Pancreas (tissue), 10 donors: ENCODE data around the gene METTL24. TPM values are rescaled to one million over a fixed set of nuclear protein-coding genes. Genes with fewer than 3 reads are reported as not detected.

Experiments
- ATAC-seq, 4 donors: fragments of 200-7000 bp; cut with Tn5 transposase; one replicate each; pipeline versions ENCODE4 v1.8.0 to v1.9.1; 2020; ENCODE audit warnings: mild to moderate bottlenecking in 4 of 4, moderate library complexity in 4 of 4
- DNase-seq, 6 donors: peaks; one replicate each; pipeline ENCODE4 v3.0.0-alpha.2; 2020
- FAIRE-seq: peaks from 2 replicates; lab custom pipeline; 2012; peaks lifted over from hg19 to GRCh38; lab: Jason Lieb, UNC
- H3K27ac ChIP-seq, 4 donors: fragments of 200-600 bp; sonication (generic); 1 replicate in 3 of 4; 2 replicates in 1 of 4; pipeline versions ENCODE4 v1.5.0 to v1.8.0; 2020
- H3K27me3 ChIP-seq, 4 donors: fragments of 200-600 bp; one replicate each; pipeline ENCODE4 v1.8.0; 2021
- H3K36me3 ChIP-seq, 3 donors: fragments of 200-600 bp; sonication (generic) in 1 of 3; one replicate each; pipeline versions ENCODE4 v1.5.0 to v1.8.0; 2020 to 2021
- H3K4me1 ChIP-seq, 3 donors: fragments of 200-600 bp; one replicate each; pipeline ENCODE4 v1.8.0; 2021
- H3K4me3 ChIP-seq, 4 donors: fragments of 200-600 bp; sonication (generic) in 2 of 4; one replicate each; pipeline versions ENCODE4 v1.5.0 to v1.8.0; 2020 to 2021
- H3K9me3 ChIP-seq, 4 donors: fragments of 200-600 bp; one replicate each; pipeline ENCODE4 v1.8.0; 2021
- WGBS, 2 donors: extraction: QIAGEN DNeasy Blood & Tissue Kit; methylation state at CpG; one replicate each; pipeline ENCODE4 v1.1.7; 2013; 5-methylcytosine and 5-hydroxymethylcytosine counted together
- intact Hi-C, 3 donors: fragments of 100-400 bp; cut with DNase I; formaldehyde crosslinking; loops; one replicate each; pipeline versions ENCODE4 v1.11.1 to v1.14.2; 2022
- polyA plus RNA-seq, 2 donors: library from polyadenylated mRNA; stranded (reverse); fragments of 200-250 nt; gene quantifications; one replicate each; pipeline ENCODE4 v1.2.3, GENCODE V29; 2013
- total RNA-seq, 6 donors: library from RNA; stranded (reverse); fragmentation: NEBNext Ultra II Directional in 4 of 6; extraction: Animal tissue kit (Norgen Biotek cat#: 25700) in 4 of 6; gene quantifications; one replicate each; pipeline versions ENCODE4 v1.2.1 to v1.2.4, GENCODE V29; 2021 to 2023
- TF ChIP-seq, protein P1 (sequence below), 4 donors: fragments of 200-600 bp; sonication (generic) in 3 of 4; IDR thresholded peaks; one replicate each; pipeline versions ENCODE4 v1.5.0 to v1.8.0; 2021; ENCODE audit warnings: antibody characterized with exemption in 4 of 4
- donor health status: healthy with polysubstance abuse.
- donor health status: DM: no; HTN: no; CAD: no; lungs with moderate emphysema.
- donor health status: DM: no; HTN: no; CAD: no.
- donor health status: control.
- donor health status: control.
- donor health status: Bipolar disorder and iron deficiency.
- donor health status: DM: yes; HTN: yes; CAD: no.
- donor health status: DM: no; HTN: no; CAD: no.
- donor health status: DM: no; HTN: no; CAD: no.
- donor health status: DM: yes; HTN: yes; CAD: no.

The METTL24 gene
- total and polyA plus RNA-seq, 8 donors: 0.34 to 4.4 (median 1.4) TPM

DNA sequence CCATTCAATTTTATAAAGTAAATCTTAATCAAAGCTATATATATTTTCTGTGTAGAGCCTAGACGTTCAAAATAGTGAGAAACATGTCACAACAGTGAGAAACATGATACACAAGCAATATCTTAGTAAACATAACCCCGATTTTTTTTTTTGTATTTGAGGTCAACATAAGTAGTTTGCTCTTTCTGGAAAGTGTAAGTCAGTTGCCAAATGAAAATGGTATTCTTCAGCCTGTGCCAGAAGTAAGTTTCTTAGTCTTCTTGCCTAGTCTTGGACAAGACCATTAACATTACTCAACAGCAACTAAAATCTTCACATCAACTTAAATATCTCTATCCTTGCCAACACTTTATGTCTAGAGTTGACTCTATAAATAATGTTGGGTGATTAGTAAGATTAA is 59.7 kb downstream of the METTL24 start:
- TF ChIP-seq, protein P1, sequence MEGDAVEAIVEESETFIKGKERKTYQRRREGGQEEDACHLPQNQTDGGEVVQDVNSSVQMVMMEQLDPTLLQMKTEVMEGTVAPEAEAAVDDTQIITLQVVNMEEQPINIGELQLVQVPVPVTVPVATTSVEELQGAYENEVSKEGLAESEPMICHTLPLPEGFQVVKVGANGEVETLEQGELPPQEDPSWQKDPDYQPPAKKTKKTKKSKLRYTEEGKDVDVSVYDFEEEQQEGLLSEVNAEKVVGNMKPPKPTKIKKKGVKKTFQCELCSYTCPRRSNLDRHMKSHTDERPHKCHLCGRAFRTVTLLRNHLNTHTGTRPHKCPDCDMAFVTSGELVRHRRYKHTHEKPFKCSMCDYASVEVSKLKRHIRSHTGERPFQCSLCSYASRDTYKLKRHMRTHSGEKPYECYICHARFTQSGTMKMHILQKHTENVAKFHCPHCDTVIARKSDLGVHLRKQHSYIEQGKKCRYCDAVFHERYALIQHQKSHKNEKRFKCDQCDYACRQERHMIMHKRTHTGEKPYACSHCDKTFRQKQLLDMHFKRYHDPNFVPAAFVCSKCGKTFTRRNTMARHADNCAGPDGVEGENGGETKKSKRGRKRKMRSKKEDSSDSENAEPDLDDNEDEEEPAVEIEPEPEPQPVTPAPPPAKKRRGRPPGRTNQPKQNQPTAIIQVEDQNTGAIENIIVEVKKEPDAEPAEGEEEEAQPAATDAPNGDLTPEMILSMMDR (IDR thresholded peaks at IDR 0.05): no peak
- Histone ChIP-seq H3K9me3 (no peaks in the 10 kb centered on the region), H3K36me3 (no peaks in the 10 kb centered on the region), H3K4me3 (no peak overlapping the region), H3K27me3 (no peaks in the 10 kb centered on the region), H3K4me1 (peaks cover 0 to 3% (median 0%) of the 10 kb centered on the region in 3 donors), H3K27ac (no peak overlapping the region)
- no peak for ATAC-seq
- DNase-seq: no peak
- intact Hi-C loops: no loop called here
- 27 to 31% methylated on average over 2 of the region's 2 CpGs for WGBS, 2 donors
- no peak for FAIRE-seq

DNA sequence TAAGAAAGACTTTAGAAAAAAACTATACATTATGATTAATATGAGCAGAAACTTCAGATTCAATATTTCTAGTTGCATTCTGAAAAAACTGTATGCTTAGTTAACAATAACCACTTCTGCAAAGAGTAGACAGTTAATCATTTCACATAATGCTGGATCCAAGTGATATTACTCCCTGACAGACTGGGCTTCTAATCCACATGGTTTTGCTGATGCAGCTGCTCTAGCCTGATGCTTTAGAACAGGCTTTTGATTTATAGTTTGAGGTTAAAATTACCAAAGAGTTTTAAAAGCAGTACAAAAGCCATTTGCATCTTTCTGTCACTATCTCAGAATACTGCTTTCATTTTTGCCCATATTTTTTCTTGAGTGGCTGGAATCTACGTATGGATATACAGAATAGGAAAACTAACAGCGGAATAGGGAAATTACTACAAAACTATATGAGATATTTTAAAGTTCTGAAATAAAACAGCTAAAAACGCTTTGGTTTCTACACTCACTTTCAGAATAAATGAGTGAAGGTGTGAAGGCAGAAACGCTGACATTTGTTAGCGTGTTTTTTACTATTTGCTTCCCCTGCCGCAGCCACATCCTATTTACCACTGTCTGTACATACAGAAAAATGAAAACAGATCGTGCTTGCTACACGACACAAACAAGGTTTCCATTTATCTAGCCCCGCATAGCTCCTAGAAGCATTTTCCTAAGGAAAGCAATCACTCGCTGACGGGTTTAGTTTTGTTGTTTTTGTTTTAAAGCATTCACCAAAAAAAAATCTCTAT is 61.7 kb downstream of the METTL24 start:
- DNase-seq (no peak), ATAC-seq (no peak), FAIRE-seq (no peak)
- H3K4me3 ChIP-seq: no peak overlapping the region
- TF ChIP-seq, protein P1 (IDR thresholded peaks at IDR 0.05): no peak
- H3K27ac ChIP-seq: no peak overlapping the region
- H3K27me3 ChIP-seq: no peaks in the 10 kb centered on the region
- H3K4me1 ChIP-seq: peaks cover 0 to 3% (median 0%) of the 10 kb centered on the region in 3 donors
- 77% methylated on average over 11 of the region's 11 CpGs for whole genome bisulfite sequencing, 2 donors
- no peaks in the 10 kb centered on the region for H3K36me3 ChIP-seq
- H3K9me3 ChIP-seq: no peaks in the 10 kb centered on the region
- intact Hi-C loops: no loop called here

DNA sequence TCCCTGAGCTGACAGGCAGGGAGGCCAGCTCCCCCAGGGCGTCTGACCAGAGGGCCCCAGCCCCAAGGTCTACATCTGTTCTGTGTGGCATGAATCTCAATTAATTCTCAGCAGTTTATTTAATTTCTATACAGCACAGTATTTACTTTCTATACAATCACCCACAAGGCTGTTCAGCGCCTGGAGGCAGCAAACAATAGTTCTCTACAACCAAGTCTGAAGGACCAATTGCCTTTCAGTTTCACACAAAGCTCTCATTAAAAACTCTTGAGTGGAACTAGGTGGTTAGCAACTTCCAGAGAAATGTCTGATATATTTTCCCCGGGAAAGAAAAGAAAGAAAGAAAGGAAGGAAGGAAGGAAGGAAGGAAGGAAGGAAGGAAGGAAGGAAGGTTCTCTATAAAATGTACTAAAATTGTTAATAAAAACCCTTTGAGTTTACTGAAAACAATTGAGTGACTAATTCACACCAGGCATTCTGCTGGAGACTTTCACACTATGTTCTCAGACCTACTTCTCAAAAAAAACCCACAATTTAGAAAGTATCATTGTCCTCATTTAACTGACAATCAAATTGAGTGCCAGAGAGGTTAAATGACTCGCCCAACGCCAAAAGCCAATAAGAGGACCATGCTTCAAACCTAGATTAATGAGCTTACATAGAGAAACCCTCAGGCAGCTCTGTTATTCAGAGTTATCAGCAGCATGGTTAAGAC is 62.5 kb downstream of the METTL24 start:
- 53 to 56% methylated on average over 5 of the region's 5 CpGs for WGBS, 2 donors
- TF ChIP-seq, protein P1 (IDR thresholded peaks at IDR 0.05): no peak
- Histone ChIP-seq H3K4me1 (peaks cover 0 to 3% (median 0%) of the 10 kb centered on the region in 3 donors), H3K9me3 (no peaks in the 10 kb centered on the region), H3K4me3 (no peak overlapping the region), H3K27ac (no peak overlapping the region), H3K27me3 (no peaks in the 10 kb centered on the region), H3K36me3 (no peaks in the 10 kb centered on the region)
- intact Hi-C loops: no loop called here
- ATAC-seq (no peak), DNase-seq (no peak), FAIRE-seq (no peak)

DNA sequence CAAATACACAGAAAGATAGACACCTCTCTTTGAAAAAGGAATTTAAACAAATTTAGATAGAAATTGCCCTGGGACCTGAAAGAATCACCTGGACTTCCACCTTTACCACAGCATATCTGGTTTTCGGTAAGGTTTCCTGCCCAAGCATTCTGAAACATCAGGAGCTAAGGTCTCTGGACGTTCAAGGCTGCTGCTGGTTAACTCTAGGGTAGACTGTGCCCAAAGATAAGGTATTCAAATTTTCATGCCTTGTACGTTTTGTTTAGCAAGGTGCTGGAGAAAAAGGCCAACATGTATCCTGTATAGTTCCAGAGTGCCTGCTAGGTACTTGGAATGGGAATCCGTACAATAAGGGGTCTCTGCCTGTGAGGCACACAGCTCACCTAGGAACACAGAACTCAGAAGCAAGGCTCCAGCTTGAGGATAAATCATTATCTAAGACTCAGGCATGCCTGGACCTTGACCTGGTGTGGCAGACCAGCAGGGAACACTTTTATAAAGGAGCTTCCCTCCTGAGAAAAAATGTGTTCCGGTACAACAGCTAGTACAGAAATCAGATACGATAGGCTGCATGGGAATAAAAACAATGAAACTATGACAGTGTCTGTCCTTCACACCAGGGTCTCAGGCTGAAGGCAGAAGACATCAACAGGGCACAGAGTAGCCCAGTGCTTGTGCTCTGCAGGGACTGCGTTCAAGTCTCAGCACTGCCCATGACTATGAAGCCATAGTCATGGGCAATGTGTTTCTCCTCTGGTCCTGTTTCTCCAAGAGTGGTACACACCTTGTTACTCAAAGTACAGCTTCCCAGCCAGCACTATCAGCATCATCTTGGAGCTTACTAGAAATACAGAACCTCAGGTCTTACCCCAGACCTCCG is 70.4 kb downstream of the METTL24 start:
- no peaks in the 10 kb centered on the region for H3K36me3 ChIP-seq
- TF ChIP-seq, protein P1 (IDR thresholded peaks at IDR 0.05): no peak
- H3K27ac ChIP-seq: peak overlapping the region in 3 of 4 donors; percentile 29 to 50 (median 49)
- peaks cover 0 to 10% (median 4%) of the 10 kb centered on the region in 3 donors for H3K4me1 ChIP-seq
- intact Hi-C loops: no loop called here
- DNase-seq (no peak), FAIRE-seq (no peak), ATAC-seq (peak in 3 of 4 donors; percentile 87 to 90 (median 89))
- no peak overlapping the region for H3K4me3 ChIP-seq
- 38 to 40% methylated on average over 8 of the region's 8 CpGs for WGBS, 2 donors
- H3K9me3 ChIP-seq: no peaks in the 10 kb centered on the region
- H3K27me3 ChIP-seq: no peaks in the 10 kb centered on the region
